ENCODE measurements around the gene GAL3ST3.

GRCh38 chr11:66011239-66011784, 37.6 kb downstream of the GAL3ST3 start:
- TF ChIP-seq GATA2 (IDR thresholded peaks at IDR 0.05; ENCODE audit: low read depth, low read length) = no peak
- no peak for TF ChIP-seq GATA3 (IDR thresholded peaks at IDR 0.05; ENCODE audit: low read depth, low read length)
